GM21786 (cell line): ENCODE results near the gene TMEM14C.

Experiments used
- ATAC-seq: cut with Tn5 transposase; IDR thresholded peaks from one replicate; pipeline ENCODE4 v1.9.1; 2021; ENCODE audit not compliant: unreplicated experiment

TMEM14C gene

GRCh38 chr6:10759884-10760329, 37.0 kb downstream of the TMEM14C start:
- no peak for ATAC-seq

- ATAC-seq: no peak
These were observed 40.1 kb downstream of the TMEM14C start for GRCh38 chr6:10763006-10763405.

GRCh38 chr6:10769419-10769818, 46.5 kb downstream of the TMEM14C start:
- ATAC-seq: no peak

- ATAC-seq: no peak
These were observed 48.6 kb downstream of the TMEM14C start for GRCh38 chr6:10771371-10771894.

GRCh38 chr6:10778230-10778629, 55.4 kb downstream of the TMEM14C start:
- no peak for ATAC-seq

GRCh38 chr6:10779076-10779475, 56.2 kb downstream of the TMEM14C start:
- ATAC-seq: no peak
